ENCODE data around the gene CRHR1. TPM values are rescaled to one million over a fixed set of nuclear protein-coding genes. Genes with fewer than 3 reads are reported as not detected.

CRHR1 gene
- polyA plus RNA-seq, 2 of the 4 experiments (the other 2 are of a cell fraction): 0.09 to 0.12 TPM

DNA sequence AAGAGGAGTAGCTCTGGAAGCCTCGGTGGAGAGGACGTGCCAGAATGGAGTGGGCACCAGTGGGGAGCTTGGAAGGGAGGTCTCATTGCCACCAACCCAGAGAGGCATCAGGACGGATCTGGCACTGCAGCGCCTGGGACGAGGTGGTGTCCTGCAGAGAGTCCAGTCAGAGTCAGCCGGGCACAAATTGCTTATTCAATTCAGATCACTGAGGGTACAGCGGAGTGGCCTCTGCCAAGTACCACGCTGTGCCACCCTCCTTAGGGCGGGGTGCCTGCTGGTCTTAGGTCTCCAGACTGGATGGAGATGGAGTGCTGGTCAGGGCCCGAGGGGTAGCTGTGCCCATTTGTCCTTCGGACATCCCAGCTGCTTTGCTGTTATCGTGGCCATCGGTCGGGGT lies 41.7 kb downstream of the CRHR1 start (continued):
- TF ChIP-seq JUNB (IDR thresholded peaks at IDR 0.05) (no peak), SMC3 (IDR thresholded peaks at IDR 0.05) (no peak), FOSL2 (IDR thresholded peaks at IDR 0.05) (no peak), FOSL2 (CRISPR knock-in tag; IDR thresholded peaks at IDR 0.05) (no peak), TFCP2L1 (CRISPR knock-in tag; IDR thresholded peaks at IDR 0.05) (no peak), HES2 (IDR thresholded peaks at IDR 0.05) (no peak)
- TF ChIP-seq, protein P1, sequence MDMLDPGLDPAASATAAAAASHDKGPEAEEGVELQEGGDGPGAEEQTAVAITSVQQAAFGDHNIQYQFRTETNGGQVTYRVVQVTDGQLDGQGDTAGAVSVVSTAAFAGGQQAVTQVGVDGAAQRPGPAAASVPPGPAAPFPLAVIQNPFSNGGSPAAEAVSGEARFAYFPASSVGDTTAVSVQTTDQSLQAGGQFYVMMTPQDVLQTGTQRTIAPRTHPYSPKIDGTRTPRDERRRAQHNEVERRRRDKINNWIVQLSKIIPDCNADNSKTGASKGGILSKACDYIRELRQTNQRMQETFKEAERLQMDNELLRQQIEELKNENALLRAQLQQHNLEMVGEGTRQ (IDR thresholded peaks at IDR 0.05): no peak

DNA sequence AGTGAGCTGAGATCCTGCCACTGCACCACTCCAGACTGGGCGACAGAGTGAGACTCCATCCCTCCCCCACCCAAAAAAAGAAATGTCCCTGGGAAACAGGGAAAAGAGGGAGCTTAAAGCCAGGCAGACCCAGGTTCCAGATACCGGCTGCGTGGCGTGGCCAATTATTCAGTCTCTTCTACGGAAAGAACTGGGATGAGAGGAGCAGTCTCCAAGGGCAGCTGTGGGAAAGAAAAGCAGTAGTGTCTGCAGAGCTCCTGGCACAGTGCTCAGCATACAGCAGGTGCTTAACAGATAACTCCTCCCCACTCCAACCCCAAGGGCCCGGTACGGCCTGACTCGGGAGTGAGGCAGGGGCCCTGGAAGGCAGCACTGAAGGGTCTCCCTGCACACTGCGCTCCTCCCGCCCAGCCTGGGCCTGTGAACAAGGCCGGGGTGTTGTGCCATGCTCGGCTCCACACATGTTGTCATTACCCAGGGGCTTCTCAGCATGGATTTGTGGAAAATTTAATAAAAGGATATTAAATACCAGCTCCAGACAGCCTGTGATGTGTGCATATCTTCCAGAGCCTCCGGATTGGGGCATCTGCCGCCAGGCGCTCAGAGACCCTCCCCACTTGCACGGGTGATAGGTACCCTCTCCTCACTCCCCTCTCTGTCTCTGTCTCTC lies 42.9 kb downstream of the CRHR1 start:
- FAIRE-seq (no peak), DNase-seq (ENCODE audit: low read depth in 1 of 2, low spot score in 1 of 2) (no peak), ATAC-seq (no peak)
- WGBS (ENCODE audit: missing lambda C conversion rate): 75% methylated on average over 16 of the region's 16 CpGs
- ChIA-PET POLR2A (no interaction called here), CTCF (interaction anchor here (0.6 to 15.2 kb wide), 16 partner anchors 9 to 438 kb away, joined by 3 to 317 read pairs (median 4); partner anchors contain the start of gene CRHR1)
- H3K4me3 ChIP-seq: no peak overlapping the region
- no peaks in the 10 kb centered on the region for H3K4me1 ChIP-seq
- no peak overlapping the region for H3K27ac ChIP-seq
- no peaks in the 10 kb centered on the region for H3K9me3 ChIP-seq
- TF ChIP-seq MAX (IDR thresholded peaks at IDR 0.05) (no peak), NFE2L2 (conservative IDR thresholded peaks at IDR 0.05; ENCODE audit: low read length) (no peak), JUN (IDR thresholded peaks at IDR 0.05) (no peak), ZSCAN20 (CRISPR knock-in tag; IDR thresholded peaks at IDR 0.05) (no peak), HOXB5 (CRISPR knock-in tag; IDR thresholded peaks at IDR 0.05) (no peak), ZC3H11A (IDR thresholded peaks at IDR 0.05) (no peak), PHF8 (IDR thresholded peaks at IDR 0.05; ENCODE audit: borderline replicate concordance, low read depth) (no peak), JUNB (IDR thresholded peaks at IDR 0.05) (no peak), HEYL (CRISPR knock-in tag; IDR thresholded peaks at IDR 0.05) (no peak), MAFK (IDR thresholded peaks at IDR 0.05; ENCODE audit: partially characterized antibody) (no peak), CBX2 (IDR thresholded peaks at IDR 0.05; ENCODE audit: borderline replicate concordance, low read depth) (no peak), KDM5A (IDR thresholded peaks at IDR 0.05) (no peak), EP300 (IDR thresholded peaks at IDR 0.05) (no peak), ELK1 (IDR thresholded peaks at IDR 0.05; ENCODE audit: low read depth, low read length) (no peak), HDAC2 (IDR thresholded peaks at IDR 0.05) (no peak), TP53 (CRISPR knock-in tag; IDR thresholded peaks at IDR 0.05) (no peak), HMGXB4 (CRISPR knock-in tag; IDR thresholded peaks at IDR 0.05; ENCODE audit: borderline replicate concordance) (no peak), ESRRA (IDR thresholded peaks at IDR 0.05; ENCODE audit: borderline replicate concordance, low read length) (no peak)
- TF ChIP-seq, protein P2, sequence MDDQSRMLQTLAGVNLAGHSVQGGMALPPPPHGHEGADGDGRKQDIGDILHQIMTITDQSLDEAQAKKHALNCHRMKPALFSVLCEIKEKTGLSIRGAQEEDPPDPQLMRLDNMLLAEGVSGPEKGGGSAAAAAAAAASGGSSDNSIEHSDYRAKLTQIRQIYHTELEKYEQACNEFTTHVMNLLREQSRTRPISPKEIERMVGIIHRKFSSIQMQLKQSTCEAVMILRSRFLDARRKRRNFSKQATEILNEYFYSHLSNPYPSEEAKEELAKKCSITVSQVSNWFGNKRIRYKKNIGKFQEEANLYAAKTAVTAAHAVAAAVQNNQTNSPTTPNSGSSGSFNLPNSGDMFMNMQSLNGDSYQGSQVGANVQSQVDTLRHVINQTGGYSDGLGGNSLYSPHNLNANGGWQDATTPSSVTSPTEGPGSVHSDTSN (IDR thresholded peaks at IDR 0.05): no peak
- H3K4me2 ChIP-seq: no peak overlapping the region
